HT-29 (cell line): Measurements from ENCODE around the gene HK3. TPM values are rescaled to one million over a fixed set of nuclear protein-coding genes. Genes with fewer than 3 reads are reported as not detected.

Source experiments
- DNase-seq: peaks from one replicate; pipeline ENCODE4 v3.0.0-alpha.2; 2015; ENCODE audit warnings: low spot score
- total RNA-seq: library from RNA; depleted of rRNA; stranded (reverse); fragments of >200 nt; shearing (Covaris generic); gene quantifications from 2 replicates; pipeline ENCODE4 v1.2.3, GENCODE V29; 2014

Gene HK3
- total RNA-seq, 1 experiment from 2014 or later = not detected

- no peak for DNase-seq
These were observed 3.1 kb upstream of the HK3 start for GRCh38 chr5:176902102-176902814.

DNA sequence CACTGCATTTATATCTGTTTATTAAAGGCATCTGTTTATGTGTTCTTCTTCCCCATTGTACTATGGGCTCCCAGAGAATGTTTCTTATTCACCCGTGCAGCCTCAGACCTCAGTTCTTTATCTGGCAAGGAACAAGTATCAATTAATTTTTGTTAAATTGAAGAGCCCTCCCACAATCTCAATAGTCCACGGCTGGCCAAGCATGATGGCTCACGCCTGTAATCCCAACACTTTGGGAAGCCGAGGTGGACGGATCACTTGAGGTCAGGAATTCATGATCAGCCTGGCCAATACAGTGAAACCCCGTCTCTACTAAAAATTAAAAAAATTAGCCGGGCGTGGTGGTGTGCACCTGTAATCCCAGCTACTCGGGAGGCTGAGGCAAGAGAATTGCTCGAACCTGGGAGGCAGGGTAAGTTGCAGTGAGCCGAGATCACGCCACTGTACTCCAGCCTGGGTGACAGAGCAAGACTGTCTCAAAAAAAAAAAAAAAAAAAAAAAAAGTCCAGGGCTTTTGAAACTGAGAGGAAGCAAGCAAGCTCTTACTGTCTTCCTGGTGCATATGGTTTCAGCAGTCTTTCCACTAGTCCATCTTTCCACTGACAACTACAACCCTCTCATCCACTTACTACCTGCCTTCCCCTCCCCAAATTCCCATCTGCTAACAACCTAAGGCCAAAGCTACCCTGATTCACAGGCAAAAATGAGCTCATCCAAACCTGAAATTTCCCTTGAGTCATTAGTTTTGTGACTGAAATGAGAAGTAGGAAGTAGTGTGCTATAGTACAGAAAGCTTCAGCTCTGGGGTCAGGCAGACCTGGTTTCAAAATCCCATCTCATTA lies 2.3 kb upstream of the HK3 start:
- DNase-seq = no peak

- DNase-seq = no peak
These were observed 1.6 kb upstream of the HK3 start for GRCh38 chr5:176900780-176901204.

- no peak for DNase-seq
These were observed 1.0 kb upstream of the HK3 start for GRCh38 chr5:176899946-176900779.

DNA sequence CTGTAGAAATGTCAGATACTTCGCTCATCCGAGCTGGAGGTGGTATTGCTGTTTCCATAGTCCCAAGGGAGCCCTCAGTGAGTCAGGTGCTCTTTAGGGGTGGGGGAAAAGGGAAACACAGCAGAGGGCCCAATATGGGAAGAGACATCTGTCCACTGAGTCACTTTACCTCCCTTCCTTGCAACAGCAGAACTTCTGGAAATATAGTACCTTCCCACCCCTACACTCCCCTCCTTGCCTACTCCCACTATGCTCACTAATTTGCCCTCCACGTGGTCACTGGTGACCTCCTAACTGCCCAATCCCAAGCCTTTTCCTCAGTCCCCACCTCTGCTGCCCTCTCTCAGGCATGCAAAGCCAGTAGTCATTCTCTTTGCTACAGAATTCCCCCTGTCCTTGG lies 1.9 kb downstream of the HK3 start:
- no peak for DNase-seq

GRCh38 chr5:176895831-176896230 lies 3.3 kb downstream of the HK3 start:
- DNase-seq = no peak

DNA sequence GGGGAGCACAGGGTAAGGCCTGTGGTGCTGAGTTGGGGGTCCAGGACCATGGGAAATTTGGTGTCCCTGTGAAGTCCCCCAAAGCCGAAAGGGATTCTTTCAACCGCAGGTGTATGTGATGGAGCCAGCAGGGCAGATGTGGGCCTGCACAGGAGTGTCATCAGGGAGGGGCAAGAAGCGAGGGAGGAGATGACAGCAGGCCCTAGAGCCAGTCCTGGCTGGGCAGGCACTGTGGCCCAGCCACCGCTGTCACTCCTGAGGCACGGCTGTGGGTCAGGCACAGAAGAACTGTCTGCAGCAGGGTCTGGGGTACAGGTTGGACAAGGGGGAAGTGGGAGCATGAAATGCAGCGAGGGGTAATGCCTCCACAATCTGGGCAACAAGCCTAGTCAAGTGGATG lies 4.8 kb downstream of the HK3 start:
- no peak for DNase-seq

GRCh38 chr5:176892663-176893062 lies 6.5 kb downstream of the HK3 start:
- DNase-seq = no peak

DNA sequence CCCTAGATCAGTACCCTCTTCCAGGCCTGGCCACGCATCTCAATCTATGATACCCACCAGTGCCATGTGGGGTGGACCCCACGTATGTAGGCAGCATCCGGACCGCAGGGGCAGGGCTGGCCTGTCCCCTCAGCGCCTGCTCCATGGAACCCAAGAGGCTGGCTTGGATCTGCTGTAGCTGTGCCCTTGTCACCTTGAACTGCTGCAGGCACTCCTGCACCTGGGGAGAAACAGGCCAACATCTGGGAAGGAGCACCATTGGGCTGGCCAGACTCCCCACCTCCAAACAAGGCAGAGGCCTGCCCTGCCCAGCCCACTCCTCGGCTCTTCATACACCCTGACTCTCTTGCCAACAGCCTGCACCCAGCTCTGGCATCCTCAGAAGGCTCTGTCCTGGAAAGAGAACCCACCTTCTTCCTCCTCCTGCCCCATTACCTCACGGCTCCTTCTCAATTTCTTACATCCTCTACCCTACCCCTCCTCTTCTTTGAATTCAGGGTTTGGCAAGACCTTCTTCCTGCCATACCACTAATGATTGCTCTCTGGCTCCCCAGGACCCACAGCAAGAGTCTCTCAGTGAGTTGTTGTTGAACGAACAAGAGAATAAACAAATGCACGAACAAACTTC lies 7.7 kb downstream of the HK3 start:
- DNase-seq = no peak

DNA sequence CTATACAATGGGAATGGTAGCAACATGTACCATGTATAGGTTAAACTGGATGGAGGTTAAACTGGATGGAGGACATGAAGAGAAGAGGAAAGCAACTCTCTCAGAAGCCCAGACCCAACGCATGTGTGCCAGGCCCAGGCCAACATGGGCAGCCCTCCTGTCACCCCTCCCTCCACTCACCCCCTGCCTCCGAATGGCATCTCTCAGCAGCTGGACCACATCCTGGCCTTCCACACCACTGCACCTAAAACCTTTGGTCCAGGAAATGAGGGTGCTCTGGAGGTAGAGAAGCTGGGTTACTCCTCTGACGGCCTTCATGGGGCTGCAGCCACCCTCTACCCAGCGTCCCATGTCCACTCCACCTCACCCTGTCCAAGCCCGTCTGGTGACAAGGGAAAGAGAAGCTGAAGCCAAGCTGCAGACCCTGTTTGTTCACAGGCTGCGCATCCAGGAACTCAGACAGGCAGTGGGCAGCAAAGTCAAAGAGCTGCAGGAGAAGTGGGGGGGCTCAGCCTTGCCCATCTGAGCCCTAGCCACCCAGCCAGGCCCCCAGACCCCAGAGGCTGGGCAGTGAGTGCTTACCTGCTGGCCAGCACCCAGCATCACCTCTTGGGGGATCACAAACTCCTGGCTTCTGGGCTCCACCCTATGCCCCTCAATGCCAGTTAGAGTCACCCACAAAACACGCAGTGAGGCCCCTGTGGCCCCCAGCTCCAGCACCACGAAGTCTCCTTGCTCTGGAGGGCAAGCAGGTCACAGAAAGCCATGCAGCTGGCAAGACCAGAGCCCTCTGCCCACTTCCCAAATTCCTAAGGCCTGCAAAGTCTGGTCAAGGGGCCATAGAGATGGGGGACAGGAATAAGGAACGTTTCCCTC lies 8.5 kb downstream of the HK3 start:
- no peak for DNase-seq

- no peak for DNase-seq
These were observed 9.5 kb downstream of the HK3 start for GRCh38 chr5:176889321-176890280.

- no peak for DNase-seq
These were observed 10.3 kb downstream of the HK3 start for GRCh38 chr5:176888865-176889165.

GRCh38 chr5:176888016-176888864 lies 10.9 kb downstream of the HK3 start:
- no peak for DNase-seq

DNA sequence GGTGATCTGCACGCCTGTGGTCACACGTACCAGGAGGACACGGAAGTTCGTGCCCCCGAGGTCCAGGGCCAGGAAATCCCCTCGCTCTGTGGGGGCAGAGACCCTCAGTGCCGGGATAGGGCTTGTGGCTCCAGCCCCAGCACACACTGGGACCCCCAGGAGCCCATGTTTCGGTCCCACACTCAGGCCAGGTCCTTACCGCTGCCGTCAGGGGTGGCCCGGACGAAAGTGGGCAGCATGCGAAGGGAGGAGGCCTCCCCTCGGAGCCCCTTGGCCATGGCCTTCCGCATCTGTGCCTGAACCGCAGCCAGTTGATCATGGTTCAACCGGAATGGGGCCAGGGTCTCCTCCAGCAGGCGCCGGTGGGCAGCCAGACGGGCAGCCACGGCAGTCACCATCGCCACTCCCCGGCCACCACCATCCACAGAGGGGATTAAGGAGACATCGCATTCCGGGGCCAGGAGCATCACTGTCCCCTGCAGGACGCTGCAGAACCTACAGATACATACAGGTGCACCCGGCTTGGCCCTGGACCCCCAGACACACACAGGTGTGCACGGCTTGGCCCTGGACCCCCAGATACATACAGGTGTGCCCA lies 11.8 kb downstream of the HK3 start:
- DNase-seq = no peak

DNA sequence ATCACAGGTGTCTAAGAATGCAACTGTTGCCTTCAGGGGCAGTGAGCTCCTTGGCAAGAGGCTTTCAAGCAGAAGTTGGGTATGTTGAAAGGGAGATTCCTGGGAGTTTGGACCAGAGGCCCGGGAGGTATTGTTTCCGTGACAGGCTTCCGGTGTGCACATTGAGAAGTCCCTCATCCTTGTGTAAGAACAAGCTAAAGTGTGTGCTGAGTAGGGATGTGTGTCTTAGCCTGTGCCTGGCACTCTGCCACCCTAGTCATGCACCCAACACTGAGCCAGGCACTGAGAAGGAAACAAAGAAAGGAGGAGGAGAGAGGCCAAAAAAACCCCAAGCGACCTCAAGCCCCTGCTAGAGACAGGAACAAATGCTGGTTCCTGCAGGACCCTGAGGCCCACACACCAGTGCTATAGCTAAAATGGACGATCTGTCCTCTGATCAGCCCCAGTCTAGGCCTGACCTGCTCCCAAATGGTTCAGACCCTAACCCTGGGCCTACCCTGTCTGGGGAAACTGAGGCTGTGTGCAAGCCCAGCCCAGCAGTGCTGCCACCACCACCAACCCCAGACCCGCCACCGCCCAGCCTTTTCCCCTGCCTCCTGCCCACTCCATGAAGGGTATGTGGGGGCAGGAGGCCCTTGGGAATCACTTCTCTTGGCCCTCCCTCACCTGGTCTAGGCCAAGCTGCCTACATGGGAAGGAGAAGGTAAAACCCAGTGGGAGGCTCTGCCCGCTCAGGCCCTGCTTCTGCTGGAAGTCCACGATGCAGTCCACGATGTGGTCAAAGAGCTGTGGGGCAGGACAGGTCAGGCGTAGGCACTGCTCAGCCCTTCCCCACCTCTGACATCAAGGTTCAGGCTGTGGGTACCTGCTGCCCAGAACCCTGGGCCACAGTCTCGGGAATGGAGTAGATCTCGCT lies 12.6 kb downstream of the HK3 start:
- no peak for DNase-seq

DNA sequence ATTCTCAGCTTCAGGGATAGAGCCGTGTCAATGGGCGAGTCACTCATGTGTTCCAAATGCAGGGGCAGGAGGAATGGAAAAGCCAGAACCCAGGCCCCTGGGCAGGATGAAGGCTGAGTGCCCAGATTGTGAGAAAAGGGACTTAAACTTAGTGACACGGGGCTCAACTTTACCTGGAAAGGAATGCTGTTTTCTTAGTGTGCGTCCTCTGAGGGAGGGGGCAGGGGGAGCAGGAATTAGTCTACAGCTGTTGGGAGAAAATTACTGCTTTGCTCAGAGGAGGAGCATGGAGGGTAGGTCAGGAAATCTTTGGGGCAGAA lies 14.6 kb downstream of the HK3 start:
- DNase-seq = no peak
